ENCODE results near the gene TRAF3IP3. TPM values are rescaled to one million over a fixed set of nuclear protein-coding genes. Genes with fewer than 3 reads are reported as not detected.

TRAF3IP3 gene
- polyA plus RNA-seq, 2 of the 4 experiments (the other 2 are of a cell fraction), result not detected

DNA sequence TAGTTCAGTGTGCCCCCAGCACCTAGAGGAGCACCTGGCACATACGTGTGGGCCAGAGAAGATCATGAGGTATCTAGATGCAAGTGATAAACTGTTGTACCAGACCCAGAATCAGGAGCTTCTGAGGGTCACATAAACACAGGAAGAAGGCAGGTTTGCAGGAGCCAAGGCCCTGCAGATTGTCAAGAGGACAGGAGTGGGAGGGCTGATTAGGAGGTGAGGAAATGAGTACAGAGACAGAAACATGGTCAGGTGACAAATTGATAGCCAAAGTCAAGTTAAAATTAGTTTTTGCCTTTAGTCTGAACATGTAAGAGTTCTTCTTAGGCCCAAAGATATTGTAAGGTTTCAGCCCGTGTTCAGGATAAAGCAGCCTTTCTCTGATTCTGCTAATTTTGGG lies 14.0 kb upstream of the TRAF3IP3 start:
- ChIA-PET CTCF (no interaction called here), POLR2A (no interaction called here)
- TF ChIP-seq PHF8 (IDR thresholded peaks at IDR 0.05; ENCODE audit: borderline replicate concordance, low read depth), result no peak
- no peak for TF ChIP-seq JUNB (IDR thresholded peaks at IDR 0.05)
- TF ChIP-seq ESRRA (IDR thresholded peaks at IDR 0.05; ENCODE audit: borderline replicate concordance, low read length), result no peak
- no peak for TF ChIP-seq TP53 (CRISPR knock-in tag; IDR thresholded peaks at IDR 0.05)
- 68% methylated on average over 2 of the region's 2 CpGs for WGBS (ENCODE audit: missing lambda C conversion rate)
- no peak for FAIRE-seq
- no peaks in the 10 kb centered on the region for H3K9me3 ChIP-seq
- H3K4me2 ChIP-seq, result 0 out of 3 replicates have a peak overlapping the region, but pooled peaks have one; percentile 12
- no peak overlapping the region for H3K4me3 ChIP-seq
- no peak overlapping the region for H3K27ac ChIP-seq
- ATAC-seq, result no peak
- DNase-seq (ENCODE audit: low read depth in 1 of 2, low spot score in 1 of 2), result no peak
- H3K4me1 ChIP-seq, result peaks cover 5% of the 10 kb centered on the region; the same call in 1 of the 3 replicates

- Histone ChIP-seq H3K4me1 (peaks cover 11% of the 10 kb centered on the region; the same call in 1 of the 3 replicates), H3K4me2 (peak overlapping the region; percentile 12; the same call in 1 of the 3 replicates), H3K9me3 (no peaks in the 10 kb centered on the region), H3K27ac (no peak overlapping the region), H3K4me3 (no peak overlapping the region)
- no peak for DNase-seq (ENCODE audit: low read depth in 1 of 2, low spot score in 1 of 2)
- WGBS (ENCODE audit: missing lambda C conversion rate), result 34% methylated on average over 8 of the region's 8 CpGs
- ChIA-PET CTCF (interaction anchor here (0.9 to 2.7 kb wide), 2 partner anchors 9 to 14 kb away, joined by 4 to 7 read pairs; no protein-coding TSS in a partner anchor), POLR2A (no interaction called here)
- no peak for ATAC-seq
- FAIRE-seq, result no peak
- no peak for TF ChIP-seq ZSCAN20 (CRISPR knock-in tag; IDR thresholded peaks at IDR 0.05)
- no peak for TF ChIP-seq JUN (IDR thresholded peaks at IDR 0.05)
- no peak for TF ChIP-seq POLR2AphosphoS2 (conservative IDR thresholded peaks at IDR 0.05; ENCODE audit: low read length)
- no peak for TF ChIP-seq HMGXB4 (CRISPR knock-in tag; IDR thresholded peaks at IDR 0.05; ENCODE audit: borderline replicate concordance)
- no peak for TF ChIP-seq BHLHE40 (IDR thresholded peaks at IDR 0.05; ENCODE audit: low read depth, low read length)
- peak; percentile 20; the same call in 1 of the 2 replicates for TF ChIP-seq NFE2L2 (conservative IDR thresholded peaks at IDR 0.05; ENCODE audit: low read length)
Observed at GRCh38 chr1:209742409-209743144, 13.3 kb upstream of the TRAF3IP3 start.

GRCh38 chr1:209743145-209743482 lies 12.7 kb upstream of the TRAF3IP3 start:
- Histone ChIP-seq H3K4me1 (peaks cover 11% of the 10 kb centered on the region; the same call in 1 of the 3 replicates), H3K27ac (no peak overlapping the region), H3K4me2 (no peak overlapping the region), H3K9me3 (no peaks in the 10 kb centered on the region), H3K4me3 (no peak overlapping the region)
- FAIRE-seq (no peak), ATAC-seq (no peak), DNase-seq (ENCODE audit: low read depth in 1 of 2, low spot score in 1 of 2) (no peak)
- ChIA-PET CTCF (interaction anchor here (0.9 to 2.7 kb wide), 2 partner anchors 9 to 15 kb away, joined by 4 to 7 read pairs; no protein-coding TSS in a partner anchor), POLR2A (no interaction called here)
- TF ChIP-seq FOSB (CRISPR knock-in tag; IDR thresholded peaks at IDR 0.05) (no peak), MAZ (IDR thresholded peaks at IDR 0.05; ENCODE audit: borderline replicate concordance, low read depth, low read length) (no peak), MYC (IDR thresholded peaks at IDR 0.05; ENCODE audit: borderline replicate concordance, low read length) (no peak), CBX8 (IDR thresholded peaks at IDR 0.05) (no peak), FOXS1 (CRISPR knock-in tag; IDR thresholded peaks at IDR 0.05) (no peak), JUN (IDR thresholded peaks at IDR 0.05) (no peak), POLR2AphosphoS2 (conservative IDR thresholded peaks at IDR 0.05; ENCODE audit: low read length) (no peak), ZSCAN20 (CRISPR knock-in tag; IDR thresholded peaks at IDR 0.05) (no peak), EHF (CRISPR knock-in tag; IDR thresholded peaks at IDR 0.05) (no peak), NPAS2 (CRISPR knock-in tag; IDR thresholded peaks at IDR 0.05; ENCODE audit: borderline replicate concordance) (no peak), ZC3H11A (IDR thresholded peaks at IDR 0.05) (no peak), HOXB5 (CRISPR knock-in tag; IDR thresholded peaks at IDR 0.05) (no peak), EP300 (IDR thresholded peaks at IDR 0.05) (no peak), ZNF302 (CRISPR knock-in tag; IDR thresholded peaks at IDR 0.05) (no peak), HES2 (IDR thresholded peaks at IDR 0.05) (no peak), HOXA7 (CRISPR knock-in tag; IDR thresholded peaks at IDR 0.05) (no peak), HEYL (CRISPR knock-in tag; IDR thresholded peaks at IDR 0.05) (no peak)
- TF ChIP-seq, protein P1, sequence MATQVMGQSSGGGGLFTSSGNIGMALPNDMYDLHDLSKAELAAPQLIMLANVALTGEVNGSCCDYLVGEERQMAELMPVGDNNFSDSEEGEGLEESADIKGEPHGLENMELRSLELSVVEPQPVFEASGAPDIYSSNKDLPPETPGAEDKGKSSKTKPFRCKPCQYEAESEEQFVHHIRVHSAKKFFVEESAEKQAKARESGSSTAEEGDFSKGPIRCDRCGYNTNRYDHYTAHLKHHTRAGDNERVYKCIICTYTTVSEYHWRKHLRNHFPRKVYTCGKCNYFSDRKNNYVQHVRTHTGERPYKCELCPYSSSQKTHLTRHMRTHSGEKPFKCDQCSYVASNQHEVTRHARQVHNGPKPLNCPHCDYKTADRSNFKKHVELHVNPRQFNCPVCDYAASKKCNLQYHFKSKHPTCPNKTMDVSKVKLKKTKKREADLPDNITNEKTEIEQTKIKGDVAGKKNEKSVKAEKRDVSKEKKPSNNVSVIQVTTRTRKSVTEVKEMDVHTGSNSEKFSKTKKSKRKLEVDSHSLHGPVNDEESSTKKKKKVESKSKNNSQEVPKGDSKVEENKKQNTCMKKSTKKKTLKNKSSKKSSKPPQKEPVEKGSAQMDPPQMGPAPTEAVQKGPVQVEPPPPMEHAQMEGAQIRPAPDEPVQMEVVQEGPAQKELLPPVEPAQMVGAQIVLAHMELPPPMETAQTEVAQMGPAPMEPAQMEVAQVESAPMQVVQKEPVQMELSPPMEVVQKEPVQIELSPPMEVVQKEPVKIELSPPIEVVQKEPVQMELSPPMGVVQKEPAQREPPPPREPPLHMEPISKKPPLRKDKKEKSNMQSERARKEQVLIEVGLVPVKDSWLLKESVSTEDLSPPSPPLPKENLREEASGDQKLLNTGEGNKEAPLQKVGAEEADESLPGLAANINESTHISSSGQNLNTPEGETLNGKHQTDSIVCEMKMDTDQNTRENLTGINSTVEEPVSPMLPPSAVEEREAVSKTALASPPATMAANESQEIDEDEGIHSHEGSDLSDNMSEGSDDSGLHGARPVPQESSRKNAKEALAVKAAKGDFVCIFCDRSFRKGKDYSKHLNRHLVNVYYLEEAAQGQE (IDR thresholded peaks at IDR 0.05), result no peak
- 44% methylated on average over 2 of the region's 2 CpGs for WGBS (ENCODE audit: missing lambda C conversion rate)

Measured in A549 (cell line).